Measurements from ENCODE around the gene FSD1L.
A peak's percentile ranks its signal among the peaks of the same experiment; 100 is the strongest.

The FSD1L gene

GRCh38 chr9:105421154-105421553, 26.7 kb upstream of the FSD1L start:
- TF ChIP-seq CTCF (conservative IDR thresholded peaks at IDR 0.05; ENCODE audit: low read depth, low read length): no peak
- DNase-seq (ENCODE audit: low read depth): no peak
- H3K4me3 ChIP-seq (ENCODE audit: low read depth, low read length): no peak overlapping the region

GRCh38 chr9:105421864-105422263, 26.0 kb upstream of the FSD1L start:
- H3K4me3 ChIP-seq (ENCODE audit: low read depth, low read length): no peak overlapping the region
- no peak for DNase-seq (ENCODE audit: low read depth)
- TF ChIP-seq CTCF (conservative IDR thresholded peaks at IDR 0.05; ENCODE audit: low read depth, low read length): no peak

- peak; percentile 67 for TF ChIP-seq CTCF (conservative IDR thresholded peaks at IDR 0.05; ENCODE audit: low read depth, low read length)
- DNase-seq (ENCODE audit: low read depth): peak; percentile 64
- H3K4me3 ChIP-seq (ENCODE audit: low read depth, low read length): no peak overlapping the region
Measured at GRCh38 chr9:105425816-105426433, 21.9 kb upstream of the FSD1L start.

GRCh38 chr9:105426657-105427056, 21.2 kb upstream of the FSD1L start:
- no peak for TF ChIP-seq CTCF (conservative IDR thresholded peaks at IDR 0.05; ENCODE audit: low read depth, low read length)
- no peak overlapping the region for H3K4me3 ChIP-seq (ENCODE audit: low read depth, low read length)
- DNase-seq (ENCODE audit: low read depth): no peak

GRCh38 chr9:105431424-105432246, 16.2 kb upstream of the FSD1L start:
- no peak for DNase-seq (ENCODE audit: low read depth)
- TF ChIP-seq CTCF (conservative IDR thresholded peaks at IDR 0.05; ENCODE audit: low read depth, low read length): no peak
- no peak overlapping the region for H3K4me3 ChIP-seq (ENCODE audit: low read depth, low read length)

- no peak for DNase-seq (ENCODE audit: low read depth)
- H3K4me3 ChIP-seq (ENCODE audit: low read depth, low read length): no peak overlapping the region
- TF ChIP-seq CTCF (conservative IDR thresholded peaks at IDR 0.05; ENCODE audit: low read depth, low read length): no peak
Measured at GRCh38 chr9:105432247-105432842, 15.5 kb upstream of the FSD1L start.

Measured in choroid plexus epithelial cell (primary cell).